PC-3 (cell line): Measurements from ENCODE around the gene CNTNAP2.

Experiments used
- EZH2 ChIP-seq: fragments of 300-600 bp; sonication (generic); IDR thresholded peaks from one replicate; pipeline ENCODE4 v1.6.1; 2017; ENCODE audit warnings: antibody characterized with exemption, mild to moderate bottlenecking, low read length; ENCODE audit not compliant: unreplicated experiment
- EZH2phosphoT487 ChIP-seq: fragments of 300-600 bp; sonication (generic); IDR thresholded peaks from 2 replicates; pipeline ENCODE4 v1.6.1; 2018; ENCODE audit warnings: mild to moderate bottlenecking, antibody characterized with exemption, low read length, borderline replicate concordance
- TF ChIP-seq, protein P1 (sequence below): fragments of 300-600 bp; sonication (generic); conservative IDR thresholded peaks from 2 replicates; pipeline ENCODE4 v1.5.1; 2017; ENCODE audit warnings: antibody characterized with exemption, low read depth, mild to moderate bottlenecking, low read length

DNA sequence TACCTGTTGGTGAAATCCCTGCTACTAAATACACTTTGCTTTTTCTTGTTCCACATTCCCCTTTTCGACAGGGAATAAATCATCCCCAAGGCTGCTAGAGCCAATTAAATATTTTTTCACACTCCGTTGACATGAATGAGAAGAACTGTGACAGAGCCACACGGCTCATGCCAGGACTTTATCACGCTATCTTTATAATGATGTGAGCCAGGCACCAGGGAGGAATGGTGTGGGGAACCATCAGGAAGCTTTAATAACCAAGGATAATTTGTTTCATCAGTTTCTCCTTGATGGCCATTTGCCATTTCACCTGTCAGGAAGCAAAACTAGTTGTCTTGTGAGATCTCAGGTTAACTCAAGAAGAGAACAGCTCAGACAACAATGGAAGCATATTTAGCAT is 2280.9 kb downstream of the CNTNAP2 start:
- TF ChIP-seq, protein P1, sequence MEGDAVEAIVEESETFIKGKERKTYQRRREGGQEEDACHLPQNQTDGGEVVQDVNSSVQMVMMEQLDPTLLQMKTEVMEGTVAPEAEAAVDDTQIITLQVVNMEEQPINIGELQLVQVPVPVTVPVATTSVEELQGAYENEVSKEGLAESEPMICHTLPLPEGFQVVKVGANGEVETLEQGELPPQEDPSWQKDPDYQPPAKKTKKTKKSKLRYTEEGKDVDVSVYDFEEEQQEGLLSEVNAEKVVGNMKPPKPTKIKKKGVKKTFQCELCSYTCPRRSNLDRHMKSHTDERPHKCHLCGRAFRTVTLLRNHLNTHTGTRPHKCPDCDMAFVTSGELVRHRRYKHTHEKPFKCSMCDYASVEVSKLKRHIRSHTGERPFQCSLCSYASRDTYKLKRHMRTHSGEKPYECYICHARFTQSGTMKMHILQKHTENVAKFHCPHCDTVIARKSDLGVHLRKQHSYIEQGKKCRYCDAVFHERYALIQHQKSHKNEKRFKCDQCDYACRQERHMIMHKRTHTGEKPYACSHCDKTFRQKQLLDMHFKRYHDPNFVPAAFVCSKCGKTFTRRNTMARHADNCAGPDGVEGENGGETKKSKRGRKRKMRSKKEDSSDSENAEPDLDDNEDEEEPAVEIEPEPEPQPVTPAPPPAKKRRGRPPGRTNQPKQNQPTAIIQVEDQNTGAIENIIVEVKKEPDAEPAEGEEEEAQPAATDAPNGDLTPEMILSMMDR: no peak
- TF ChIP-seq EZH2phosphoT487 (no peak), EZH2 (no peak)
